Measurements from ENCODE around the gene MRPL22.

- TF ChIP-seq HDGF (IDR thresholded peaks at IDR 0.05; ENCODE audit: borderline replicate concordance) (no peak), ZNF384 (IDR thresholded peaks at IDR 0.05) (no peak), L3MBTL2 (conservative IDR thresholded peaks at IDR 0.05) (no peak), FOXA1 (IDR thresholded peaks at IDR 0.05) (no peak), FOXM1 (IDR thresholded peaks at IDR 0.05; ENCODE audit: borderline replicate concordance) (no peak)
These were observed 36.5 kb downstream of the MRPL22 start for GRCh38 chr5:154977409-154977808.

Data from HEK293T (cell line).